Stimulated activated CD4-positive, alpha-beta T cell treated with anti-CD3 and anti-CD28 coated beads, Interleukin-15, amount 100 ng/mL, for 1 hour (primary cell): Measurements from ENCODE around the gene KCNJ1.

Experiments
- DNase-seq, 2 donors: peaks; one replicate each; pipeline ENCODE4 v3.0.0-alpha.2; 2020; ENCODE audit warnings: low read depth in 1 of 2, low spot score in 1 of 2

Gene KCNJ1

DNA sequence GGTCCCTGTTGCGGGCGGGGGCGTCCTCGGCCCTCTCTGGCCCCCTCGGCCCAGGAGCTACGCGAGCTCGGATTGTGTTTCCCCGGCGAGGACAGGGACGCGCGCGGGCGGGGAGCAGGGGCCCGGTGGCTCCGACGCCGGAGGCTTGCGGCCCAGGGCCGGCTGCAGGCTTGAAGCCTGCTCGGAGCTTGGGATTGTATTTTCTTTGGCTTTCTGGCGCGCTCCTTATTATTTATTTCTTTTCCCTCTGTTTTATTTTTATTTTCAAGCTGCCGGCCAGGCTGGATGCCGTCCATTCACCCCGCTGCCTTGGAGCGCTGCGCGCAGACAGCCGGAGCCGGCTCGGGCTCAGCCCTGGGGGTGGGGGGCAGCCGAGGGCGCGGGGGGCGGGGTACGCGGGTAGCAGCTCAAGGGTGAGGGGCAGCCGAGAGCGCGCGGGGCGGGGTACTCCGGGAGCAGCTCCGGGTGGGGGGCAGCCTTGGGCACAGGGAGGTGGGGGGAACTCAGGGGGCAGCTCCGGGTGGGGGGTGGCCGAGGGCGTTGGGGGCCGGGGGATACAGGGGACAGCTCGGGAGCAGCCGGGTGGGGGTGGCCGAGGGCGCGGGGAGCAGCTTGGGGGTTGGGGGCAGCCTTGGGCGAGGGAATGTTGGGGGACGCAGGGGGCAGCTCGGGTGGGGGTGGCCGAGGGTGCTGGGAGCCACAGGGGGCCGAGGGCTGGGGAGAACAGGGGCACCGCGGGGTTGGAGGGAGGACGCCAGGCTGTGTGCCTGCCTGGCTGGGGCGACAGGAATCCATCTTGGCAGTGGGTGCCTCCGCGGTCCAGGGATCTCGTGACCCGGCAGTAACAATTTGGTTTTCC lies 42.7 kb downstream of the KCNJ1 start:
- DNase-seq, result no peak

DNA sequence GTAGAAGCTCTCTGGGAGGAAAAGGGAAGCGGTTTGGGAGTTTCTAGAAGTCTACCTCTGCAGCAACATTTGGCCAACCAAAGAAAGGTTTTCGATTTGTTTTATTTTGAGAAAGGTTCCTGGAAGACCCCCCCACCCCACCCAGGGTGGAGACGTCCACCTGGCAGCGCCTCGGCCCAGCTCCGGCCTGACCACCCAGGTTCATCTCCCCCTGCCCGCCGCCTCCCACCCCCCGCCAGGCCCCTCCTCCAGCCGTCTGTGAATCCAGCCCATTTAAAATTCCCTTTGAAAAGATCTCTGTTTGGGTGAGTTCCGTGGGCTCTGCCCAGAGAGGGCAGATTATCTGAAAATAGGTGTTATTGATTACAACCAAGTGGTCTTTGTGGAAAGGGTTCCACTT lies 43.3 kb downstream of the KCNJ1 start:
- DNase-seq, result no peak

DNA sequence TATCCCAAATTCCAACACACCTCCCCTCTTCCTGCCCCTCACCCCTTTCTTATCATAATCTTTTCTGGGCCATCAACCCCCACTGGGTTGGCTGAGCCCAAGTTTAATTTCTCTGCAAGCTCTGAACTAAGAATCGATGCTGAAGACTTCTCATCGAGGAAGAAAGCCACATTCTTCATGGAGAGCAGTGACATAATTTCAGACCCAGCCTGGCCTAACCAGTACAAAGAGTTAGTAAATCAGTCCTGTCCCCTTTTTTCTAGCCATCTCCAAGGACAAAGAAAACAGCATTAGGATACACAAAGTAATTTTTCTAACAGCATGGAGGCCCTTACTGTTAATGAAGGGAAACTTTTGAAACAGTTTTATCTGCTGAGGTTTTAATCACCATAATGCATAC lies 45.0 kb downstream of the KCNJ1 start:
- DNase-seq, result no peak

DNA sequence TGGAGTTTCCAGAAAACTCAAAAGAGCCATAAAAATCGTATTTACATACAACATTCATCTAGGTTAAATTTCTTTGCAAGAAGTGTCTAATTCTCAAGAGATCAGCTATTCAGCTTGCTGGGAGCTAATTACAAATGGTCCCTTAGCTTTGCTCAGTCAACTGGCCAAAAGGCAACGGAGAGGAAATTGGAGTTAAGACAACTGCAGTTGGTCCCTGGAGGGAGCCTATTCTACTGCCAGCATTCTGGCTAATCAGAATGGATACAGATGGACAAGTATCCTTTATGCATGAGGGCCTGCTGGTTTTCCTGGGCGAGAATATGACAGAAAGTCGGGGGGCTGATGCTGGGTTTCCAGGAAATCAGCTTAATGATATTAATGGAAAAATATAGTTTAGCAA lies 45.5 kb downstream of the KCNJ1 start:
- DNase-seq, result no peak

DNA sequence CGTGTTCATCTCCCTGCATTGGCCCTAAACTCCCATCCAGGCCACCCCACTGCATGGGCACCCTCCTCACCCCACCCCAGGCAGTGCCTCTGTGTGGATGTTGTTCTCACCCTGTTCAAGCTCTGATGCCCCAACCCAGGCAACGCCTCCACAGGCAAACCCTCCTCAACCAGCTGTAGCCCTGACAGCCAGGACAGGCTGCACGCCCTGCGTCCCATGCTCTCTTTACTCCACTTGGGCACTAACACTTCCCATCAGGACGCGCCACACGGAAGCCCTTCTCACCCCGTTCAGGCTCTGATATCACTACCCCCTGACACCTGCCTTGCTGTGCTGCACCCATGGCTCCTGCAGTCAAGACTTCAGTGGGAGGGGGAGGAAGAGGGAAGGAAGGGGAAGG lies 47.9 kb downstream of the KCNJ1 start:
- DNase-seq, result no peak

DNA sequence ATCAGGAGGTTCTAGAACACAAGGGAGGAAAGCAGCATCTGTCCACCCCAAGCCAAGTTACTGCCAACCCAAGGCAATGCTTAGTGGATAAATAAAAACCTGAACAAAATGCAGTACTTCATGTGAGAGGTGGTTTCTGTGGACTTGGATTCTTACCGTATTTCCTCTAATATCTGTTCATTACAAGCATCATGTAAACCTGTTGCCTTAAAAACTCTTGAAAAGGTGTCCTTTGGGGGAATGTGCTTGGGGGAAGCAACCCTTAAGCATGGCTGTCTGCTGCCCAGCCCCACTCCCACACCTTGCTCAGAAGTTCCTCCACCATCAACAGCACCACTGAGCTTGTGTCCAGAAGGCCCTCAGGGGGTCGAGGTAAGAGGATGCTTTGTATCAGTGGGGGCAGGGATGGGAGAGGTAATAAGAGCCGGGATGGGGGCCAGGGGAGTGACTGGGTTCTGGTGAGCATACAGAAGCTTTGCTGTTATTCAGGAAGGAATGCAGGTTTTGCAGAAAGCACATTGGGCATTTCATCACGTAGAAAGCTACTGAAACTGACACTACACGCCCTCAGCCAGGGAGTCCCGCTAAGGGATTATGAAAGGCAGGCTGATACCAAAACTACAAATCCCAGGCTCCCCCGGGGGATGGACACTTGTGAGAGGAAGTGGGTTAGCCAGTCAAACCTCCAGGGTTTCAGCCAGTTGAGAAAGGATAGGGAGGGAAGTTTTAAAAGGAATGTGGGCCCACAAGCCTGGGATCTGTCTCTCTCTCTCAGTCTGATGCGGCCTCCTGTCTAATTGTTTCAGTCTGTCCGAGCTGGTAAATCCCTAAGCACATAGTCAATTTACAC lies 52.0 kb downstream of the KCNJ1 start:
- no peak for DNase-seq

DNA sequence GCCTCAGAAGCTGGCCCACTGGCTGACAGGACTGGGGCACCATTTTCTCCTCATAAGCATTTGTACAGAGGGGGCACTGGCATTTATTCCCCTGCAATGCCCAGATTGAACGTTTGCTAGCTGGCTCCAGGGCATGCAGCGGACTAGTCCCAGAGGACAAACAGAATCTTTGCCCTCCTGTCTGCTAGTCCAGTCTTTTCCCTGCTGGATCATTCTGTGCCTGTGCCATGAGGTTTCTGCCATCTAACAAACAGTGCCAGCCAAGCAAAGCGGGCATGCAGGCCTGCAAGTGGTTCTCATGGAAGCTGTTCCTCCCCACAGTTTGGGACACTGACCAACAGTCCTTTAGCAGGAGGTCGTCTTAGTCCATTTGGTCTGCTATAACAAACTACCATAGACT lies 53.4 kb downstream of the KCNJ1 start:
- no peak for DNase-seq

DNA sequence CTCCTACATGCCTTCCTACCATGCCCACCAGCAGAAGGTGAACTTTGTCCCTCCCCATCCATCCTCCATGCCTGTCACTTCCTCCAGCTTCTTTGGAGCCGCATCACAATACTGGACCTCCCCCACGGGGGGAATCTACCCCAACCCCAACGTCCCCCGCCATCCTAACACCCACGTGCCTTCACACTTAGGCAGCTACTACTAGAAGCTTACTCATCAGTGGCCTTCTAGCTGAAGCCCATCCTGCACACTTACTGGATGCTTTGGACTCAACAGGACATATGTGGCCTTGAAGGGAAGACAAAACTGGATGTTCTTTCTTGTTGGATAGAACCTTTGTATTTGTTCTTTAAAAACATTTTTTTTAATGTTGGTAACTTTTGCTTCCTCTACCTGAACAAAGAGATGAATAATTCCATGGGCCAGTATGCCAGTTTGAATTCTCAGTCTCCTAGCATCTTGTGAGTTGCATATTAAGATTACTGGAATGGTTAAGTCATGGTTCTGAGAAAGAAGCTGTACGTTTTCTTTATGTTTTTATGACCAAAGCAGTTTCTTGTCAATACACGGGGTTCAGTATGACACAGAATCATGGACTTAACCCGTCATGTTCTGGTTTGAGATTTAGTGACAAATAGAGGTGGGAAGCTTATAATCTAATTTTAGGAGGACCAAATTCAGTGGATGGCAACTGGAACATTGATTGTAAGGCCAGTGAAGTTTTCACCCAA lies 56.1 kb downstream of the KCNJ1 start:
- no peak for DNase-seq

DNA sequence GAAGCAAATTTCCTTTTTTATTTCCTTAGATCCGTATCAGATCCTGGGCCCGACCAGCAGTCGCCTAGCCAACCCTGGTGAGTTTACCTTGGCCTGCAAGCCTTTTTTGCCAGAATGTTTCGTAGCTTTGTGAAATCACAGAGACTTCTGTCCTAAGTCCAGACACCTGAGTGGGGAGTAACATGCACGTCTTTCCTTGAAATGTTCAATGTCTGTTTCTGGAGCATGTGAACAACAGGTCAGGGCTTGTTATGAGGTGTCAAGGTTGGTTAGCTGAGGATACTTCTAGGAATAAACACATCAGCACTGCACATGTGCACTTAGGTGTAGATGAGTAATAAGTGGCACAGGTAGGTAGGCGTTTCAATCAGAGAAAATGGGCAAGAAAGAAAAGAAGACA lies 58.0 kb downstream of the KCNJ1 start:
- DNase-seq, result no peak

DNA sequence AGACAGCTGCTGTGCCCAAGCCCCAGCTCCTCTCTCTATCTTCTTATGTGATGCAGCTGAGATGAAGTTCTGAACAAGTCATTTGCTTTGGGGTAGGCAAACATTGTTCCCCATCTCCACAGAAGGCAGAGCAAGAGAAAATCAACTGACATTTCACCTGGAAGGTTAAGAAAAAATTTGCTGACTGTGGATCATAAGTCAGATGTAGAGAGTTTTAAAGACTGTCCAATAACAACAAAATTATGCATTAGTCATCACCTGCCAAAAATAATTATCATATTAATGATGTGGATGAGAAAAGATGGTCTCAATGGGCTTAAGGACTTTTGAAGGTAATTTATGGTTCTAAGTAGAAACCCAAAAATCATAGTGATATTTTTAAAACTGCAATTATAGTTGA lies 59.2 kb downstream of the KCNJ1 start:
- DNase-seq, result no peak

DNA sequence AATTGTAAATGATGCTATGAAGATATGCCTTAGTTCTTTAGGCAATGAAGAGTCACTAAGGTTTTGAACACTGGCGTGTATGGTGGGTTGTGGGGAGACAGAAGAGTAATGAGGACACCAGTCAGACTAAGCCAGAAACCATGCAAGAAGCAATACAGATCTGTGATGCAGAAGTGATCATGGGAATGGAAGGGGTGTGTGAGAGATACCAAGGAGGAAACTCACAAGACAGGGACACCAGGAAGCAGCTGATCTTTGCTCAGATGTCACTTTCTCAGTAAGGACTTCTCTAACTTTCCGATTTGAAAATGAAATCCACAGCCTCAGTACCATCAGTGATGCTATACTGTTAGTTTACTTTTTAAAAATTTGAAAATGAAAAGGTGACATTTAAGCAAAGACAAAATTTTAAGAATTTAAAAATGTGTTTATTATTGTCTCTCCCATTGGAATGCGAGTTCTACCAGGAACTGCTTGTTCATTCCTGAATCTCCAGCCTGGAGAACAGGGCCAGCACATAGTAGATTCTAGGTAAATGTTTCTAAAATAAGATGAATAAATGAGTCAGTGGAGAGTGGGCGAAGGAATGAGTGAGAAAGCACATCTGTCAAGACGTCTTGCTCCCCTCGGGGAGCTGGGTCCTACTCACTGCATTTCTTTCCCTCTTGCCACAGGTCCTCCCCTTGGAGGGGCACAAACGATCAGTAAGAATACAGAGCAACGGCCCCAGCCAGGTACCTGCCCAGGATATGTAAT lies 60.4 kb downstream of the KCNJ1 start:
- no peak for DNase-seq

DNA sequence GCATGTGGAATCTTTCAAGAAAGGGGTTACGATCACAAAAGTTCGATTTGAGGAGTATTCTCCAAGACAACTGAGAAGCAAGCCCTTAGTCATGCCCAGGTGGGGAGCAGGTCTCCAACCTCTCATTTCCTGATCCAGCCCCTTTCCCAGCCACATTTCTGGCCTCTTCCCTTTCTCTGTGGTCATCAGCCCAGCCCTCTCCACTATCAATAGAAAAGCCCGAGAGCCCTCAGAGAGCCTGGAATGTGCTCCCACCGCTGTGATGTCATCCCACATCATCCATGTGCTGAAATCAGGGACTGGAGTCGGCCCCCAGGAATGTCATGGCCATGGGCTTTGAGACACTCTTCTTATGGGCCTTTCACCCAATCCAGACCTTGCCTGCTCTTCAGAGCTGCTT lies 62.6 kb downstream of the KCNJ1 start:
- DNase-seq, result no peak

DNA sequence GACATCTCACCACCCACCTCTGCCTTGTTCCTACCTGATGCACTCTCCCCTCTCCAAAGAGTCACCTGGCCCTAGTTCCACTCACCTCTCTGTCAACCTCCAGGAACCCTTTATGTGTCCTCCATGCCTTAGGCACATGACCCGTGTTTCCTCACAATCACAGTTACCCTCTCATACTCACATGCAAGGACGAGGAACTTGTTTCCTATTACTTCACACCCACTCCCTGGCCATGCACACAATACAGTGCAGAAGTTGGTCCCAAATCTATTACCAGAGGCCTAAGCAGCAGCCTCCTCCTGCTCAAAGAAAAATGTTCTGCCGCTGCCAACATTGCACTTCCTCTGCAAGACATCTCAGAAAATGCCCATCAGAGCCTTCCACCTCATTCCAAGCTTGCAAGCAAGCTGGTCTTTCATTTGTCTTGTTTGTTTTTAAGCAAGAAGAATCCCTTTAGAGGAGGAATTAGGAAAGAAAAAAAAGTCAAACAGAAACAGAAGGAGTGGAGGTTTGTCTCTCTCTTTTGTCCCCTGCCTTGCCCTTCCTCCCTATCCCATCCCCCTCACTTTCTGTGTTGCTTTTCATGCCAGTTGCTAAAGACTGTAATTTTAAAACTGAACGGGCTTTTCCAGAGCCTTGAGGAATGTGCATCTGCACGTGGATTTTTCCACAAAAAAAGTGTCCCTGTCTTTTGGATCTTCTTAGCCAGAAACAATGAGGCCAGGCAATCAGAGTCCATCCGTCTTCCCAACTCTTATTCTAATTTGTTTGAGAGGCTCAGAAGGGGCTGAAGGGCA lies 63.4 kb downstream of the KCNJ1 start:
- DNase-seq, result no peak

DNA sequence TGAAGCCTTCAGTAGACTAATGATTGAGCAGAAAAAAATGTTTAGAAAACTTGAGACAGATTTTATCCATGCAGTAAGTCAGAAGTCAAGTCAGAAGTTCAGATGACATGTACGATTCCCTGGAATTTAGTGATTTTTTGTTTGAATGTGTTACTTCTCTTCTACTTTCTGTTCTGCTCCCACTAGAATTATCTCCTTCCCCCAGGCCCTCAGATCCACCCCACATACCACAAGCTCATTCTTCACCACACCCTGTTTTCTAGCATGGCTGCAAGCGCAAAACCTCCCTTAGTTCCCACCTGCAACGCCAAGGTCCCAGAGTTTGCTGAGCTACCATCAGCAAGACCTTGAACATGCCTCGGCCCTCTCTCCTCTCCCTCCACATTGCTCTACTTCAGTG lies 64.1 kb downstream of the KCNJ1 start:
- DNase-seq, result no peak

DNA sequence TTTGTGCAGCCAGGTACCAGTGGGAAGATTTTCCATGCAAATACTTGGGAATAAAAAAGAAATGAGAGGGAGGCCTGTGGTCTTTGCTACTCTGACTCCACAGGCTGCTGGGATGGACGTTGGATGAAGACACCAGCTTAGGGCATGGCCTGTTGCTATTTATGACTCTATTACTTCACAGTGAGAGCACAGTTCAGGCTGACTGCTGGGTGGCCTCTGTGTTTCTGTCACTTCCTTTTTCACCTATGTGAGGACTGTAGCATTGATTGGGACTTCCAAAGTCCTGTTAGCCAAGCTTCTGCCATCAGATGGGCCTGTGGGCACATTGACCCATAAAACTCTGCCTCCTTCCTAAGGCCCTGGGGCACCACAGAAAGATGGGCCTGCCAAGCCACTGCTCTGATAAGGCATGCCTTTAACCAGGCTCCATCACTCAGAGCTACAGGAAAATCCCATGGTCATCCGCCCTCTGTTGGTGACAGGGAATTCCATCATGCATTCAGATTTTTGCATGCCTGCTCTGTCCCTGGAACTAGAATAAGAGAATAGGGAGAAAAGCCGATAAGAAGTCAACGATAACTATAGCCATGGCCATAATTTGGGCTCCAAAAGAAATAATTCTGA lies 64.6 kb downstream of the KCNJ1 start:
- no peak for DNase-seq

DNA sequence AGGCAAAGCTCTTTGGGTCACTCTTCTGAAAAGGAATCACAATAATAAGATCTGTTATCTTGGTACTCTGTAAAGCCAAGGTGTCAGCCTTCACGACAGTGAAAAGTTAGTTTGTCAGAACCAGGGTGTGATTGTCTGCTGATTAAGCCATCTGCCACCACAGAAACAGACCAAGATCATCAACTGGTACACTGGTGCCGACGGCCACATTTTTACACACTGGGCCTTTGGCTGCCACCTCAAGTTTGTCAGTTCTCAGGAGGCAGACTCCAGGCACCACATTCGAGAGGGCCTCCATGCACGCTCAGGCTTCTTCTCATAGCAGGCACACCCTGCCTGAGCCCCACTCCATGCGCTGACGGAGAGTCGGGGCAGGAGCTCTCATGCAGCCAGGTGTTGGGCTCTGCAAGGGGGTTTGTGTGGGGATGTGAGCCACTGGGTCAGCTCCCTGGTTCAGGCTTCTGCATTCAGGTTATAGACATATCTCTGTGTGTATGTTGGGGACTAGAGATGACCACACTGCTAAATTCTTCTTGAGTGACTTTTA lies 66.2 kb downstream of the KCNJ1 start:
- no peak for DNase-seq

DNA sequence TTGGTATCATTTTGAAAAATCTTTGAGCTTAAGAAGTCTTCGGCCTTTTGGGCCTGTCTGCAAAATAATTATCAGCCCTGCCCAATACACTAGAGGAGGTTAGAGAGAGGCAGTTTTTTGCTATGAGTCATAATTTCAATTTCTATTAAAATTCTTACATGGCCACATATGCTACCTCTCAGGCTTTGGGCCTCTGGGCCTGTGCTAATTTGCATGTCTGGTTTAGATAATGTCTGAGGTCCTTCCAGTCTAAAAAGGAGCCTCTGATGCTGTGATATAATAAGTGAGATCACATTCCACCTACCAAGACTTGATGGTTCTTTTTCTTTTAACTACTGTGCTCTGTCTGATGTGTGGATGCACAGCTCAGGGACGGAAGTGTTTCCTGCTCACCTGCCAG lies 70.8 kb downstream of the KCNJ1 start:
- no peak for DNase-seq

DNA sequence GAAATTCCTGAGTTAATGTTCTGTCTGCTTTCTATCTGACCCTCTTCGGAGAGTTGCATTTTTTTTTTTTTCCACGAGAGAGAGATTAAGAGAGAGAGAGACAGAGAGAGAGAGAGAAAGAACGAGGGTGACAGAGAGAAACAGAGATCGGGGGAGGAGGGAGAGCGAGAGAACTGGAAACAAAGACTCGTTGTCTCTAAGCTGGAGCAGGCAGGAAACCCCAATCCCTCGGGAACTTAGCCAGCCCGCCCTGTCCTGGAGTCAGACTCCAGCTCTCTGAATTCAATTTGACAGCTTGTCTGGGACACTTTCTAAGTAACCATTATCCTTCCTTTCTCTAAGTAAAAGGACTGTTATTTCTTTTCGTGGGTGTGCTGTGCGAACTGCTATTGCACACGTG lies 76.9 kb downstream of the KCNJ1 start:
- DNase-seq, result no peak

DNA sequence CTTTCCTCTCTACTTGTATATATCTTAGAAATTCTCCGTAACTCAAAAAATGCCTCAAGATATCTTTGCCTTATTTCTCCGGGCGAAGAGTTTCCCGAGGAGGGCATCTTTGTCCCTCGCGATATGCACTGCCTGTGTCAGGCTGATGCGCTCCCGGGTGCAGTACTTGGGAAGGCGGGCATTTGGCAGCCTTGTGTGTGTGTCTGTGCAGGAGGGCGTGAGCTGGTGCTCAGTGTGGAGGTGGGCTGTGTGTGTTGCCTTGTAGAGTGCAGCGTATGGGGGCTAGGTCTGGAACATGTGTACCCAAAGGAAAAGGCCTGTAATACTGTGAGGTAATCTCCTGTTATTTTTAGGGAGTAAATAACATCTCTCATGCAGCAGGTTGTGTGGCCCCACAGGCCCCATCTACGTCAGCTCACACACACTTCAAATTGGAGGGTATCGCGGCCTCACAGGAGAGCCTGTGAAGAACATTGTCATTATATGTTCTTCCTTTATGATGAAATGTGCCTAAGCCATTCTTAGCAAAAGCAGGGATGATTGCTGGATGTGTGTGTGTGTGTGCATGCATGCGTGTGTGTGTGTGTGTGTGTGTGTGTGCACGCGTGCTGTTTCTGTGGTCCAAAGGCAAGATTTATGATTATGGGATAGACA lies 77.5 kb downstream of the KCNJ1 start:
- no peak for DNase-seq
